ENCODE results near the gene UBE2D2. TPM values are rescaled to one million over a fixed set of nuclear protein-coding genes. Genes with fewer than 3 reads are reported as not detected.

Gene UBE2D2
- total and polyA plus RNA-seq, 7 donors: 61.5 to 177 (median 93.0) TPM

- Histone ChIP-seq H3K4me3 (peak overlapping the region in 1 of 4 donors; percentile 1), H3K9me3 (no peaks in the 10 kb centered on the region), H3K4me1 (peaks cover 0 to 100% (median 98%) of the 10 kb centered on the region in 4 donors), H3K27ac (peak overlapping the region; percentile 92 to 95 (median 94)), H3K36me3 (no peaks in the 10 kb centered on the region), H3K27me3 (peaks cover 0 to 4% (median 0%) of the 10 kb centered on the region in 3 donors)
- no peak for DNase-seq
- 29 to 46% methylated on average over 18 of the region's 18 CpGs for WGBS, 2 donors
- TF ChIP-seq EP300 (IDR thresholded peaks at IDR 0.05) (no peak), POLR2AphosphoS5 (IDR thresholded peaks at IDR 0.05) (peak in 2 of 4 donors; percentile 19 to 63)
- intact Hi-C loops (cut with DNase I): no loop called here
Measured at GRCh38 chr5:139655727-139656271, 94.7 kb downstream of the UBE2D2 start.

DNA sequence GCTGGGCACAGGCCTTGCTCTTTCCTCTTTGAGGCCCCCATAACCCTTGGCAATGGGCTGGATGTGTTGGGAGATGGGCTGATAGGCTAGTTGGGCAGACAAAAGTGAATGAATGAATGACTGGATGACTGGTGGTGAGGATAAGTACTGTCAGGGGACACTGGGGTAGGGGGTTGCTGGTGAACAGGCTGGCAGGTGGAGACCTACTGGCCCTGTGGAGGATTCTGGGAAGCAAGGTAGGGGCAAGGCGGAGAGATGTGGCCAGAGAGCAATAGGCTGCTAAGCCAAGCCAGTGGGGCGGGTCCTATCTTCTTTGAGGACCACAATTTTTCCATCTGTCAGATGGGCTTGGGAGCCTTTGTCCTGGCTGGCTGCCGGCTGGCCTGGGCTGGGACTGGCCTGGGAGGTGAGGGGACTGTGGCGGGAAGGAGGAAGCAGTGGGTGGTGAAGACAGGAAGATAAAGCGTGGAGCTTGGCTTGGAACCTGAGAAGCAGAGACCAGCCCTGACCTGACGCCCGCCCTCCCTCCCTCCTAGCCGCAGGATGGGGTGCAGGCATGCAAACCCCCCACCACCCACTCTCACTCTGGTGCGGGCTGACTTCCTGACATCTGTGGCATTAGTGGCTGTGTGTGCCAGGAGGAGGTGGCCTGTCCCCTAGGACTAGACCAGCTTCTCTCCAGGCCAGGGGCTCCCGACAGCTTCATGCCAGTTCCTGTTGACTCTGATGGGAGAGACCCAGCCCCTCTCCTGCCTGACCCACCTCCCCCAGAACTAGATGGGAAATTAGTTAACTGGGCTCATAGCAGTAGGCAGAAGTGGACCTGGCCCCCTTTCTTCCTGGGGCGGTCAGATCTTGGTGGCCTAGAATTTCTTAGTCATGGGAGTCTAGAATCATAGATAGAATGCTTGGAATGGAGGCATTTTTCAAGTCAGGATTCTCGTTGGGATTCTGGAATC is 96.5 kb downstream of the UBE2D2 start:
- Histone ChIP-seq H3K4me3 (no peak overlapping the region), H3K36me3 (no peaks in the 10 kb centered on the region), H3K27me3 (no peaks in the 10 kb centered on the region), H3K9me3 (no peaks in the 10 kb centered on the region), H3K4me1 (peaks cover 0 to 97% (median 93%) of the 10 kb centered on the region in 4 donors), H3K27ac (peak overlapping the region; percentile 92 to 95 (median 94))
- DNase-seq: no peak
- 55 to 80% methylated on average over 12 of the region's 12 CpGs for WGBS, 2 donors
- intact Hi-C loops (cut with DNase I): no loop called here
- no peak for TF ChIP-seq EP300 (IDR thresholded peaks at IDR 0.05)
- TF ChIP-seq POLR2A (IDR thresholded peaks at IDR 0.05): no peak

DNA sequence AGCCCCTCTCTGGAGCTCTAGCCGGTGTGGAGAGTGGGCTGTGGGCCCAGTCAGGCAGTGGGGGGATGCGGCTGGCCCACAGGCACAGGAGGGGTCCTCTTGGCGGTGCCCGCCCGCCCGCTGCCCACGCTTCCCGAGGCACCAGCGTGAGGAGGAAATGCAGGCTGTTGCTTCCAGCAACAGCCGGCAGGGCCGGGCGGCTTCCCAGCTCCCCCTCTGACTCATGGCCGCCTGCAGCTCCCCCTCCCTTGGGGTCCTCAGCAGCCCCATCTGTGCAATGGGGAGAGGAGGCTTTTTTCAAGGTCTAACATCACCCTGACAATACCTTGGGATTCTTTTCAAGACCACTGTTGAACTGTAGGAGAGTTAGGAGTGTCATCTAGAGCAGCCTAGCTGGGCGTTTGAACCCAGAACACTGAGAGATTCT is 97.4 kb downstream of the UBE2D2 start:
- WGBS, 2 donors: 44 to 76% methylated on average over 14 of the region's 14 CpGs
- peaks cover 0 to 88% (median 84%) of the 10 kb centered on the region in 4 donors for H3K4me1 ChIP-seq
- DNase-seq: no peak
- H3K9me3 ChIP-seq: no peaks in the 10 kb centered on the region
- H3K4me3 ChIP-seq: no peak overlapping the region
- H3K27me3 ChIP-seq: no peaks in the 10 kb centered on the region
- TF ChIP-seq EP300 (IDR thresholded peaks at IDR 0.05): no peak
- H3K27ac ChIP-seq: peak overlapping the region; percentile 92 to 95 (median 94)
- intact Hi-C loops (cut with DNase I): no loop called here
- no peaks in the 10 kb centered on the region for H3K36me3 ChIP-seq

- H3K27me3 ChIP-seq: no peaks in the 10 kb centered on the region
- no peak for DNase-seq
- peak overlapping the region; percentile 92 to 95 (median 94) for H3K27ac ChIP-seq
- H3K4me3 ChIP-seq: peak overlapping the region; percentile 1 to 29 (median 18)
- 43 to 49% methylated on average over 15 of the region's 15 CpGs for WGBS, 2 donors
- intact Hi-C loops (cut with DNase I): no loop called here
- H3K9me3 ChIP-seq: no peaks in the 10 kb centered on the region
- TF ChIP-seq POLR2A (IDR thresholded peaks at IDR 0.05): no peak
- peak in 2 of 4 donors; percentile 18 to 21 for TF ChIP-seq POLR2AphosphoS5 (IDR thresholded peaks at IDR 0.05)
- no peaks in the 10 kb centered on the region for H3K36me3 ChIP-seq
- peaks cover 0 to 82% (median 78%) of the 10 kb centered on the region in 4 donors for H3K4me1 ChIP-seq
Measured at GRCh38 chr5:139658928-139659667, 98.0 kb downstream of the UBE2D2 start.

DNA sequence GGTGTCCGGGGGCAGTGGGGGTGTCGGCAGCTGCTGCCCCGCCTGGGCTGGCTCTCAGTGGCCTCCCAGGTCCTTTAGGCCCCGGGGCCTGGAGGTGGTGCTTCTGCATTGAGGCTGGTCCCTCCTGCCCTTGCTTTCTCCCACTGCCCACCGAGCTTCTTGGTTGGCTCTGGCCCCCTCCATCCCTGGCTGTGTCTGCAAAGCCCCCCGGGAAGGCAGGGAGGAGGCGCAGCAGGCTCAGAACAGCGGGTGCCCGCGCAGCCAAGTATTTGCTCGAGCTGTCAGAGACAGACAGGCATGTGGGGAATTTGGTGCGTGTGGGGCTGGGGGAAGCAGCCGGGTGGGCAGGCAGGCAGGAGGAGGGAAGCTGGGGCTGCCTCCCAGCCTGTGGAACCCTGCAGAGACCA is 98.6 kb downstream of the UBE2D2 start:
- H3K4me3 ChIP-seq: peak overlapping the region; percentile 1 to 29 (median 18)
- 32 to 54% methylated on average over 13 of the region's 13 CpGs for WGBS, 2 donors

More for the DNA sequence above, 98.6 kb downstream of the UBE2D2 start:
- no peak for DNase-seq
- H3K27ac ChIP-seq: peak overlapping the region; percentile 92 to 95 (median 94)
- intact Hi-C loops (cut with DNase I): no loop called here
- no peaks in the 10 kb centered on the region for H3K36me3 ChIP-seq
- TF ChIP-seq POLR2AphosphoS5 (IDR thresholded peaks at IDR 0.05): no peak
- TF ChIP-seq, protein P1, sequence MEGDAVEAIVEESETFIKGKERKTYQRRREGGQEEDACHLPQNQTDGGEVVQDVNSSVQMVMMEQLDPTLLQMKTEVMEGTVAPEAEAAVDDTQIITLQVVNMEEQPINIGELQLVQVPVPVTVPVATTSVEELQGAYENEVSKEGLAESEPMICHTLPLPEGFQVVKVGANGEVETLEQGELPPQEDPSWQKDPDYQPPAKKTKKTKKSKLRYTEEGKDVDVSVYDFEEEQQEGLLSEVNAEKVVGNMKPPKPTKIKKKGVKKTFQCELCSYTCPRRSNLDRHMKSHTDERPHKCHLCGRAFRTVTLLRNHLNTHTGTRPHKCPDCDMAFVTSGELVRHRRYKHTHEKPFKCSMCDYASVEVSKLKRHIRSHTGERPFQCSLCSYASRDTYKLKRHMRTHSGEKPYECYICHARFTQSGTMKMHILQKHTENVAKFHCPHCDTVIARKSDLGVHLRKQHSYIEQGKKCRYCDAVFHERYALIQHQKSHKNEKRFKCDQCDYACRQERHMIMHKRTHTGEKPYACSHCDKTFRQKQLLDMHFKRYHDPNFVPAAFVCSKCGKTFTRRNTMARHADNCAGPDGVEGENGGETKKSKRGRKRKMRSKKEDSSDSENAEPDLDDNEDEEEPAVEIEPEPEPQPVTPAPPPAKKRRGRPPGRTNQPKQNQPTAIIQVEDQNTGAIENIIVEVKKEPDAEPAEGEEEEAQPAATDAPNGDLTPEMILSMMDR (IDR thresholded peaks at IDR 0.05): no peak
- no peak for TF ChIP-seq EP300 (IDR thresholded peaks at IDR 0.05)
- no peak for TF ChIP-seq POLR2A (IDR thresholded peaks at IDR 0.05)
- peaks cover 0 to 80% (median 75%) of the 10 kb centered on the region in 4 donors for H3K4me1 ChIP-seq
- H3K27me3 ChIP-seq: no peaks in the 10 kb centered on the region
- H3K9me3 ChIP-seq: no peaks in the 10 kb centered on the region
